Measurements from ENCODE around the gene CAB39.

Gene CAB39

DNA sequence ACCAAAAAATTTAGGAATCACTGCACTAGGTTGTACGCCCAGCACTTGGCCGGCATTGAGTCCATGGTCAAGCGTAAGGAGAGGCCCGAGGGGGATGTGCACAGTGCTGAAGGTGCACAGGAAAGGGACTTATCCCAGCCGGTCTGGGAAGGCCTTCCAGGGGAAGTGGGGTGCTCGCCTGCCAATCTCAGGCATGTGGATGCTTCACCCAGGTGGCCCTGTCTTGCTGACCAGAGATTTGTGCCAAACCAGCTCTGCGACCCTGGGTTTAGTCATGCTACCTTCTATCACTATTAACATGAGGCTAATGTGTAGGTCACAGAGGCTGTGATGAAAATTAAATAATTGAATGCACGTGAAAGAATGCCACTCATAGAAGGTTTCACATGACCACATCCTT is 150.4 kb downstream of the CAB39 start:
- TF ChIP-seq OSR1 (CRISPR knock-in tag; IDR thresholded peaks at IDR 0.05) (no peak), PPARA (CRISPR knock-in tag; IDR thresholded peaks at IDR 0.05; ENCODE audit: borderline replicate concordance) (no peak), ARNTL (CRISPR knock-in tag; IDR thresholded peaks at IDR 0.05; ENCODE audit: borderline replicate concordance, low read depth) (no peak), ZNF565 (CRISPR knock-in tag; conservative IDR thresholded peaks at IDR 0.05; ENCODE audit: low read depth) (no peak), RARB (CRISPR knock-in tag; IDR thresholded peaks at IDR 0.05) (no peak), TCF4 (CRISPR knock-in tag; IDR thresholded peaks at IDR 0.05; ENCODE audit: borderline replicate concordance) (no peak), ZFP30 (CRISPR knock-in tag; IDR thresholded peaks at IDR 0.05) (no peak), CSDC2 (CRISPR knock-in tag; IDR thresholded peaks at IDR 0.05) (no peak), ZNF70 (CRISPR knock-in tag; IDR thresholded peaks at IDR 0.05) (no peak), BACH2 (CRISPR knock-in tag; IDR thresholded peaks at IDR 0.05; ENCODE audit: borderline replicate concordance) (no peak), SNAI2 (CRISPR knock-in tag; IDR thresholded peaks at IDR 0.05) (no peak), ZFP3 (CRISPR knock-in tag; IDR thresholded peaks at IDR 0.05) (no peak), TOX (CRISPR knock-in tag; IDR thresholded peaks at IDR 0.05; ENCODE audit: borderline replicate concordance) (no peak), ZC3H10 (CRISPR knock-in tag; IDR thresholded peaks at IDR 0.05) (no peak), ESRRG (CRISPR knock-in tag; IDR thresholded peaks at IDR 0.05) (no peak)
- TF ChIP-seq, protein P1, sequence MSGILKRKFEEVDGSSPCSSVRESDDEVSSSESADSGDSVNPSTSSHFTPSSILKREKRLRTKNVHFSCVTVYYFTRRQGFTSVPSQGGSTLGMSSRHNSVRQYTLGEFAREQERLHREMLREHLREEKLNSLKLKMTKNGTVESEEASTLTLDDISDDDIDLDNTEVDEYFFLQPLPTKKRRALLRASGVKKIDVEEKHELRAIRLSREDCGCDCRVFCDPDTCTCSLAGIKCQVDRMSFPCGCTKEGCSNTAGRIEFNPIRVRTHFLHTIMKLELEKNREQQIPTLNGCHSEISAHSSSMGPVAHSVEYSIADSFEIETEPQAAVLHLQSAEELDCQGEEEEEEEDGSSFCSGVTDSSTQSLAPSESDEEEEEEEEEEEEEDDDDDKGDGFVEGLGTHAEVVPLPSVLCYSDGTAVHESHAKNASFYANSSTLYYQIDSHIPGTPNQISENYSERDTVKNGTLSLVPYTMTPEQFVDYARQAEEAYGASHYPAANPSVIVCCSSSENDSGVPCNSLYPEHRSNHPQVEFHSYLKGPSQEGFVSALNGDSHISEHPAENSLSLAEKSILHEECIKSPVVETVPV (CRISPR knock-in tag; IDR thresholded peaks at IDR 0.05) = no peak
- TF ChIP-seq, protein P2, sequence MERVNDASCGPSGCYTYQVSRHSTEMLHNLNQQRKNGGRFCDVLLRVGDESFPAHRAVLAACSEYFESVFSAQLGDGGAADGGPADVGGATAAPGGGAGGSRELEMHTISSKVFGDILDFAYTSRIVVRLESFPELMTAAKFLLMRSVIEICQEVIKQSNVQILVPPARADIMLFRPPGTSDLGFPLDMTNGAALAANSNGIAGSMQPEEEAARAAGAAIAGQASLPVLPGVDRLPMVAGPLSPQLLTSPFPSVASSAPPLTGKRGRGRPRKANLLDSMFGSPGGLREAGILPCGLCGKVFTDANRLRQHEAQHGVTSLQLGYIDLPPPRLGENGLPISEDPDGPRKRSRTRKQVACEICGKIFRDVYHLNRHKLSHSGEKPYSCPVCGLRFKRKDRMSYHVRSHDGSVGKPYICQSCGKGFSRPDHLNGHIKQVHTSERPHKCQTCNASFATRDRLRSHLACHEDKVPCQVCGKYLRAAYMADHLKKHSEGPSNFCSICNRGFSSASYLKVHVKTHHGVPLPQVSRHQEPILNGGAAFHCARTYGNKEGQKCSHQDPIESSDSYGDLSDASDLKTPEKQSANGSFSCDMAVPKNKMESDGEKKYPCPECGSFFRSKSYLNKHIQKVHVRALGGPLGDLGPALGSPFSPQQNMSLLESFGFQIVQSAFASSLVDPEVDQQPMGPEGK (CRISPR knock-in tag; IDR thresholded peaks at IDR 0.05; ENCODE audit: borderline replicate concordance) = no peak
- TF ChIP-seq, protein P3, sequence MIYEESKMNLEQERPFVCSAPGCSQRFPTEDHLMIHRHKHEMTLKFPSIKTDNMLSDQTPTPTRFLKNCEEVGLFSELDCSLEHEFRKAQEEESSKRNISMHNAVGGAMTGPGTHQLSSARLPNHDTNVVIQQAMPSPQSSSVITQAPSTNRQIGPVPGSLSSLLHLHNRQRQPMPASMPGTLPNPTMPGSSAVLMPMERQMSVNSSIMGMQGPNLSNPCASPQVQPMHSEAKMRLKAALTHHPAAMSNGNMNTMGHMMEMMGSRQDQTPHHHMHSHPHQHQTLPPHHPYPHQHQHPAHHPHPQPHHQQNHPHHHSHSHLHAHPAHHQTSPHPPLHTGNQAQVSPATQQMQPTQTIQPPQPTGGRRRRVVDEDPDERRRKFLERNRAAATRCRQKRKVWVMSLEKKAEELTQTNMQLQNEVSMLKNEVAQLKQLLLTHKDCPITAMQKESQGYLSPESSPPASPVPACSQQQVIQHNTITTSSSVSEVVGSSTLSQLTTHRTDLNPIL (CRISPR knock-in tag; IDR thresholded peaks at IDR 0.05; ENCODE audit: low read depth) = no peak
- TF ChIP-seq, protein P4, sequence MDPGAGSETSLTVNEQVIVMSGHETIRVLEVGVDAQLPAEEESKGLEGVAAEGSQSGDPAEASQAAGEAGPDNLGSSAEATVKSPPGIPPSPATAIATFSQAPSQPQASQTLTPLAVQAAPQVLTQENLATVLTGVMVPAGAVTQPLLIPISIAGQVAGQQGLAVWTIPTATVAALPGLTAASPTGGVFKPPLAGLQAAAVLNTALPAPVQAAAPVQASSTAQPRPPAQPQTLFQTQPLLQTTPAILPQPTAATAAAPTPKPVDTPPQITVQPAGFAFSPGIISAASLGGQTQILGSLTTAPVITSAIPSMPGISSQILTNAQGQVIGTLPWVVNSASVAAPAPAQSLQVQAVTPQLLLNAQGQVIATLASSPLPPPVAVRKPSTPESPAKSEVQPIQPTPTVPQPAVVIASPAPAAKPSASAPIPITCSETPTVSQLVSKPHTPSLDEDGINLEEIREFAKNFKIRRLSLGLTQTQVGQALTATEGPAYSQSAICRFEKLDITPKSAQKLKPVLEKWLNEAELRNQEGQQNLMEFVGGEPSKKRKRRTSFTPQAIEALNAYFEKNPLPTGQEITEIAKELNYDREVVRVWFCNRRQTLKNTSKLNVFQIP (CRISPR knock-in tag; IDR thresholded peaks at IDR 0.05; ENCODE audit: borderline replicate concordance, low read depth) = no peak
- TF ChIP-seq, protein P5, sequence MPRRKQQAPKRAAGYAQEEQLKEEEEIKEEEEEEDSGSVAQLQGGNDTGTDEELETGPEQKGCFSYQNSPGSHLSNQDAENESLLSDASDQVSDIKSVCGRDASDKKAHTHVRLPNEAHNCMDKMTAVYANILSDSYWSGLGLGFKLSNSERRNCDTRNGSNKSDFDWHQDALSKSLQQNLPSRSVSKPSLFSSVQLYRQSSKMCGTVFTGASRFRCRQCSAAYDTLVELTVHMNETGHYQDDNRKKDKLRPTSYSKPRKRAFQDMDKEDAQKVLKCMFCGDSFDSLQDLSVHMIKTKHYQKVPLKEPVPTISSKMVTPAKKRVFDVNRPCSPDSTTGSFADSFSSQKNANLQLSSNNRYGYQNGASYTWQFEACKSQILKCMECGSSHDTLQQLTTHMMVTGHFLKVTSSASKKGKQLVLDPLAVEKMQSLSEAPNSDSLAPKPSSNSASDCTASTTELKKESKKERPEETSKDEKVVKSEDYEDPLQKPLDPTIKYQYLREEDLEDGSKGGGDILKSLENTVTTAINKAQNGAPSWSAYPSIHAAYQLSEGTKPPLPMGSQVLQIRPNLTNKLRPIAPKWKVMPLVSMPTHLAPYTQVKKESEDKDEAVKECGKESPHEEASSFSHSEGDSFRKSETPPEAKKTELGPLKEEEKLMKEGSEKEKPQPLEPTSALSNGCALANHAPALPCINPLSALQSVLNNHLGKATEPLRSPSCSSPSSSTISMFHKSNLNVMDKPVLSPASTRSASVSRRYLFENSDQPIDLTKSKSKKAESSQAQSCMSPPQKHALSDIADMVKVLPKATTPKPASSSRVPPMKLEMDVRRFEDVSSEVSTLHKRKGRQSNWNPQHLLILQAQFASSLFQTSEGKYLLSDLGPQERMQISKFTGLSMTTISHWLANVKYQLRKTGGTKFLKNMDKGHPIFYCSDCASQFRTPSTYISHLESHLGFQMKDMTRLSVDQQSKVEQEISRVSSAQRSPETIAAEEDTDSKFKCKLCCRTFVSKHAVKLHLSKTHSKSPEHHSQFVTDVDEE (CRISPR knock-in tag; IDR thresholded peaks at IDR 0.05) = no peak
- ATAC-seq = no peak

DNA sequence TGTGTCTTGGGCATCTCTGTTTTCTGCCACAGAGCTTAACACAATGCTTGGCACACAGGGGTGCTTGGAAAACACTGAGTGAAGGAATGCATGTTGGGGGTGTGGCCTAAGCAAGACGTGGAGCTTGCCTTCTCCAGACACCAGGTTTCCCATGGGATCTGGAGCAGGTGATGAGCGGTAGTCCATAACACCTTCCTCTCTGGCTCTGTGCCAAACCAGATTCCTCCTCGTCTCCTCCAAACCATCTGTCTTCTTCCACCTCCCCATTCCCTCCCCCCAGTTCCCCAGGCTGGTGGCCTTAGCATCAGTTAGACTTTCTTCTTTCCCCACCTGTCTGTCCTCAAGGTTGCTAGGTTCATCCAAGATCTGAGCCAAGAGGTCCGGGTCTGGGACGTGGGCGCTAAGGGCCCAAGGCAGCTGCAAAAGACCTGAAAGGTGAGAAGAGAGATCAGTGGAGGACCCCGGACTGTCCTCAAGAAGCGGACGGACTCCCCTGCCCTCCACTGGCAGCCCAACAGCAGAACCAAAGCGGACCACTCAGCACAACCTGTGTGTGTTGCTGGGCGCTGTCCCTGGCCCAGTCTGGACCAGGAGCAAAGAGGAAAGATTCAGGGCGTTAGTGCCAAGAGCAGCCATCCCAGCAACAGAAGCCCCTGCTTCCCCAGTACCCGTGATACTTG is 150.9 kb downstream of the CAB39 start:
- TF ChIP-seq ZC3H10 (CRISPR knock-in tag; IDR thresholded peaks at IDR 0.05) (no peak), ZNF565 (CRISPR knock-in tag; conservative IDR thresholded peaks at IDR 0.05; ENCODE audit: low read depth) (no peak), CSDC2 (CRISPR knock-in tag; IDR thresholded peaks at IDR 0.05) (no peak), GLIS3 (CRISPR knock-in tag; IDR thresholded peaks at IDR 0.05) (no peak), PPARA (CRISPR knock-in tag; IDR thresholded peaks at IDR 0.05; ENCODE audit: borderline replicate concordance) (no peak), OSR1 (CRISPR knock-in tag; IDR thresholded peaks at IDR 0.05) (no peak), SNAI2 (CRISPR knock-in tag; IDR thresholded peaks at IDR 0.05) (no peak), ZNF8 (CRISPR knock-in tag; IDR thresholded peaks at IDR 0.05) (no peak), TOX (CRISPR knock-in tag; IDR thresholded peaks at IDR 0.05; ENCODE audit: borderline replicate concordance) (no peak)
- TF ChIP-seq, protein P5 (CRISPR knock-in tag; IDR thresholded peaks at IDR 0.05) = no peak
- TF ChIP-seq, protein P1 (CRISPR knock-in tag; IDR thresholded peaks at IDR 0.05) = no peak
- ATAC-seq = no peak

All from SK-N-SH treated with all-trans-retinoic acid at 6 μM for 48 hours (cell line).